SK-N-SH (cell line): ENCODE measurements around the gene FDXR. TPM values are rescaled to one million over a fixed set of nuclear protein-coding genes. Genes with fewer than 3 reads are reported as not detected.

Experiments
- CTCF ChIA-PET: fragments of 300-600, 350-600 bp; formaldehyde crosslinking; extraction: SDS; loops from one replicate; lab custom pipeline; 2021; lab: Yijun Ruan, JAX
- POLR2A ChIA-PET: fragments of 350-600 bp; sonication (Branson Sonifier 250); formaldehyde crosslinking; extraction: SDS; loops from one replicate; lab custom pipeline; 2020; ENCODE audit warnings: antibody characterized with exemption, inconsistent platforms; lab: Yijun Ruan, JAX
- DNase-seq: peaks from one replicate; pipeline ENCODE4 v3.0.0; 2012
- H2AFZ ChIP-seq: fragments of 200-600 bp; sonication (generic); 2 replicates; pipeline ENCODE4 v1.8.1; 2016; ENCODE audit warnings: antibody characterized with exemption, mild to moderate bottlenecking, low read depth
- H3F3A ChIP-seq: fragments of 200-600 bp; sonication (generic); replicated peaks from 2 replicates; pipeline ENCODE3; 2016; ENCODE audit warnings: antibody characterized with exemption, mild to moderate bottlenecking; ENCODE audit not compliant: insufficient read depth
- H3K27ac ChIP-seq, 2 experiments: fragments of 200-500 bp in 1 of 2; fragments of 200-600 bp in 1 of 2; sonication (Bioruptor generic) in 1 of 2; sonication (generic), shearing (Covaris generic) in 1 of 2; 2 replicates each; pipeline versions ENCODE4 v1.5.1 to v1.6.1; 2014 to 2016; ENCODE audit warnings: low read depth in 2 of 2, inconsistent platforms in 1 of 2, low read length in 1 of 2, mild to moderate bottlenecking in 1 of 2, mixed read lengths in 1 of 2
- H3K27me3 ChIP-seq: fragments of 200-600 bp; sonication (generic), shearing (Covaris generic); 2 replicates; pipeline ENCODE4 v1.6.1; 2016; ENCODE audit warnings: mixed run types; ENCODE audit not compliant: insufficient read depth
- H3K36me3 ChIP-seq, 2 experiments: fragments of 200-500 bp in 1 of 2; fragments of 200-600 bp in 1 of 2; sonication (Bioruptor generic) in 1 of 2; sonication (generic) in 1 of 2; replicated peaks in 1 of 2; 2 replicates each; pipeline versions ENCODE3 to v1.5.1; 2014 to 2016; ENCODE audit warnings: low read length in 1 of 2, mild to moderate bottlenecking in 1 of 2; ENCODE audit not compliant: insufficient read depth in 2 of 2, control insufficient read depth in 1 of 2
- H3K4me1 ChIP-seq, 2 experiments: fragments of 200-500 bp in 1 of 2; fragments of 200-600 bp in 1 of 2; sonication (Bioruptor generic) in 1 of 2; sonication (generic), shearing (Covaris generic) in 1 of 2; 2 replicates each; pipeline versions ENCODE4 v1.5.1 to v1.6.1; 2014 to 2016; ENCODE audit warnings: low read depth in 1 of 2, low read length in 1 of 2, mixed run types in 1 of 2; ENCODE audit not compliant: insufficient read depth in 2 of 2, control insufficient read depth in 1 of 2
- H3K4me2 ChIP-seq: fragments of 200-600 bp; sonication (generic), shearing (Covaris generic); 2 replicates; pipeline ENCODE4 v1.6.1; 2017; ENCODE audit warnings: mixed run types
- H3K4me3 ChIP-seq, 2 experiments: fragments of 200-500 bp in 1 of 2; fragments of 200-600 bp in 1 of 2; sonication (Bioruptor generic) in 1 of 2; sonication (generic), shearing (Covaris generic) in 1 of 2; 2 replicates each; pipeline versions ENCODE4 v1.5.1 to v1.8.1; 2014 to 2016; ENCODE audit warnings: low read depth in 2 of 2, inconsistent platforms in 1 of 2, low read length in 1 of 2, mild to moderate bottlenecking in 1 of 2, mixed read lengths in 1 of 2, moderate library complexity in 1 of 2
- H3K79me2 ChIP-seq: fragments of 200-600 bp; sonication (generic); 2 replicates; pipeline ENCODE4 v1.8.1; 2017; ENCODE audit warnings: mild to moderate bottlenecking; ENCODE audit not compliant: insufficient read depth
- H3K9ac ChIP-seq: fragments of 200-600 bp; sonication (generic); 2 replicates; pipeline ENCODE4 v1.6.1; 2017; ENCODE audit warnings: mixed run types
- H3K9me2 ChIP-seq: fragments of 200-600 bp; sonication (generic); 2 replicates; pipeline ENCODE4 v1.6.1; 2017; ENCODE audit warnings: mixed run types
- H3K9me3 ChIP-seq: fragments of 200-600 bp; sonication (generic); 2 replicates; pipeline ENCODE4 v1.6.1; 2017; ENCODE audit warnings: mixed run types, mild to moderate bottlenecking, moderate library complexity
- H4K20me1 ChIP-seq: fragments of 200-600 bp; sonication (generic); 2 replicates; pipeline ENCODE4 v1.6.1; 2017; ENCODE audit warnings: mild to moderate bottlenecking, mixed run types; ENCODE audit not compliant: insufficient read depth
- FOXM1 ChIP-seq: IDR thresholded peaks from 2 replicates; pipeline ENCODE4 v1.4.0; 2012; ENCODE audit warnings: low read depth, mild to moderate bottlenecking
- PBX3 ChIP-seq: IDR thresholded peaks from 2 replicates; pipeline ENCODE4; 2012
- RFX5 ChIP-seq: IDR thresholded peaks from 2 replicates; pipeline ENCODE4 v1.6.1; 2012; ENCODE audit warnings: mild to moderate bottlenecking, improper control_type of control experiment, low read length
- TCF12 ChIP-seq: IDR thresholded peaks from 2 replicates; pipeline ENCODE4 v1.4.0; 2012
- TEAD4 ChIP-seq: IDR thresholded peaks from 2 replicates; pipeline ENCODE4 v1.4.0; 2012; ENCODE audit warnings: mild to moderate bottlenecking, borderline replicate concordance; ENCODE audit not compliant: insufficient read depth
- WGBS: methylation state at CpG from one replicate; pipeline ENCODE4 v1.1.6; 2017; ENCODE audit warnings: low lambda C conversion rate; 5-methylcytosine and 5-hydroxymethylcytosine counted together
- polyA plus RNA-seq, 3 experiments: library from polyadenylated mRNA; depleted of rRNA; stranded (reverse); fragments of >200 nt; gene quantifications; 2 replicates each; pipeline ENCODE4 v1.2.3, GENCODE V29; 2012

The FDXR gene
- polyA plus RNA-seq, 1 of the 3 experiments (the other 2 are of a cell fraction): 86.7 TPM

GRCh38 chr17:74842146-74842598 is 30.6 kb downstream of the FDXR start:
- peaks cover 0 to 4% of the 10 kb centered on the region in 2 experiments for H3K36me3 ChIP-seq
- peak; percentile 66 for DNase-seq
- no peaks in the 10 kb centered on the region for H4K20me1 ChIP-seq
- peak overlapping the region; percentile 50 to 51; a peak in 3 of 4 replicates for H3K4me3 ChIP-seq
- H3K4me2 ChIP-seq: peak overlapping the region; percentile 63; the same call in 1 of the 2 replicates
- no peaks in the 10 kb centered on the region for H3K9me2 ChIP-seq
- 54% methylated on average over 8 of the region's 8 CpGs for WGBS
- no peaks in the 10 kb centered on the region for H3K9me3 ChIP-seq
- peaks cover 0 to 16% of the 10 kb centered on the region in 2 experiments; a peak in 1 of 4 replicates for H3K4me1 ChIP-seq
- CTCF ChIA-PET: interaction anchor here (1.0 to 98.1 kb wide), 7 partner anchors 18 to 119 kb away, joined by 3 to 3869 read pairs (median 9); partner anchors contain the start of genes FDXR, GRIN2C, NAT9 and OTOP2
- H3F3A ChIP-seq: no peaks in the 10 kb centered on the region
- no peaks in the 10 kb centered on the region for H3K27me3 ChIP-seq
- H3K79me2 ChIP-seq: no peaks in the 10 kb centered on the region
- TF ChIP-seq RFX5 (peak; percentile 81), FOXM1 (no peak)
- H2AFZ ChIP-seq: peak overlapping the region; percentile 79; the same call in 1 of the 2 replicates
- POLR2A ChIA-PET: interaction anchor here (1.2 to 2.2 kb wide), 4 partner anchors 14 to 170 kb away, joined by 3 to 9 read pairs (median 7); partner anchors contain the start of gene FDXR
- H3K27ac ChIP-seq: no peak overlapping the region
- H3K9ac ChIP-seq: no peak overlapping the region

GRCh38 chr17:74840989-74841666 is 31.7 kb downstream of the FDXR start:
- Histone ChIP-seq H3K27me3 (no peaks in the 10 kb centered on the region), H4K20me1 (no peaks in the 10 kb centered on the region), H3F3A (no peaks in the 10 kb centered on the region), H3K4me3 (no peak overlapping the region), H3K9me3 (no peaks in the 10 kb centered on the region), H3K79me2 (no peaks in the 10 kb centered on the region), H3K36me3 (peaks cover 0 to 14% of the 10 kb centered on the region in 2 experiments), H3K9me2 (no peaks in the 10 kb centered on the region), H3K4me2 (no peak overlapping the region), H3K27ac (no peak overlapping the region), H3K9ac (no peak overlapping the region), H2AFZ (no peak overlapping the region), H3K4me1 (peaks cover 0 to 16% of the 10 kb centered on the region in 2 experiments; a peak in 1 of 4 replicates)
- TF ChIP-seq TEAD4 (no peak), PBX3 (peak; percentile 28; the same call in 1 of the 2 replicates), TCF12 (no peak)
- 82% methylated on average over 13 of the region's 13 CpGs for WGBS
- ChIA-PET CTCF (interaction anchor here (1.1 to 98.1 kb wide), 5 partner anchors 19 to 121 kb away, joined by 3 to 3869 read pairs (median 16); partner anchors contain the start of genes FDXR, GRIN2C, NAT9 and OTOP2), POLR2A (interaction anchor here (1.2 kb wide), 1 partner anchor 9 kb away, joined by 3 read pairs; no protein-coding TSS in a partner anchor)
- DNase-seq: no peak
